Measurements from ENCODE around the gene BRD1.

DNA sequence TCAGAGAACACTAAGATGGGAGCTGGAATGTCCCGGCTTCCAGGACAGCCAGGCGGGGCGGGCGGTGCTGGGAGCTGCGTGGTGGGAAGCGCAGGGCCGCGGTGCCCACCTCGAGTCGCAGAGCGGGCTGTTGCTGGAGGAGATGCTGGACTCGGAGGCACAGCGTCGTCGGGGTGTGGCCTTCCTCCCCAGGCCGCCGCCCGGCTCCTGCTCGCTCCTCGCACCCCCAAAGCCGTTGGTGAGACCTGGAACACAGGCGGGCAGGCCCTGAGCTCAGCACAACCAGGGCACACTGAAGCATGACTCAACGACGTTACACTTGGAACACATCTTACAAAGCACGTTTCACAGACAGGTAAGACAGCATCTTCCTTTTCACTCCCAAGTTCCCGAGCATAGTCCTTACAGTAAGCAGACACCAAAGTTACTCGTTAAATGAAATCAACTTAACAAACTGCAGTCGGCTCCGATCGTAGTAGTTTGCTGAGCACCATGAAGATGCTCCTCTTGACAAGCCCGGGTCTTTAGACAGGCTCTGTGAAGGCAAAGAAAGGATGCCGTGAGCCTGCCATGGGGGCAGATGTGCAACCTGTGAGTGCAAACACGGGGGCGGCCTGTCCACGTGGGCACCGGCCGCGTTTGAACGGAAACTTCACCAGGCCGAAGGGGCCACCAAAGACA lies 50.0 kb downstream of the BRD1 start:
- TF ChIP-seq CTCF (IDR thresholded peaks at IDR 0.05; ENCODE audit: poor library complexity) (no peak), EZH2 (IDR thresholded peaks at IDR 0.05; ENCODE audit: borderline replicate concordance) (no peak), EZH2phosphoT487 (IDR thresholded peaks at IDR 0.05; ENCODE audit: low read depth, severe bottlenecking, unreplicated experiment) (no peak)
